GM19023 (cell line): ENCODE results near the gene IL17RE.
A peak's percentile ranks its signal among the peaks of the same experiment; 100 is the strongest.

Experiments used
- ATAC-seq: cut with Tn5 transposase; IDR thresholded peaks from one replicate; pipeline ENCODE4 v1.9.1; 2021; ENCODE audit warnings: mild to moderate bottlenecking, moderate library complexity; ENCODE audit not compliant: unreplicated experiment

Gene IL17RE

DNA sequence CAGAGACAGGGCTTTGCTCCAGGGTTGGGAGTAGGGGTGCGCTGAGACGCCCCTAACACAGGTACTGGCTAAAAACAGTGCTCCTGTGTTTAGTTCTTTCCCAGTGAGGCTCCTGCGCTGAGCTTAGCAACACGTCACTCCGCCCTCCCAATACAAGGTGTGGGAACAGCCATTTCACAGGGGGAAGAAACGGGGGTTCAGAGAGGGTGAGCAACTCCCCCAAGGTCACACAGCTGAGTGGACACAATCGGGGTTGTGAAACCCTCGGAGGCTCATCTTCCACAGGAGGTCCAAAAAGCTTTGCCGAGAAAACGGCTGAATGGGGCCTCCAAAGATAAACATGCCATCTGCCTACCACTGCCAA is 48.9 kb downstream of the IL17RE start:
- ATAC-seq: peak; percentile 20

DNA sequence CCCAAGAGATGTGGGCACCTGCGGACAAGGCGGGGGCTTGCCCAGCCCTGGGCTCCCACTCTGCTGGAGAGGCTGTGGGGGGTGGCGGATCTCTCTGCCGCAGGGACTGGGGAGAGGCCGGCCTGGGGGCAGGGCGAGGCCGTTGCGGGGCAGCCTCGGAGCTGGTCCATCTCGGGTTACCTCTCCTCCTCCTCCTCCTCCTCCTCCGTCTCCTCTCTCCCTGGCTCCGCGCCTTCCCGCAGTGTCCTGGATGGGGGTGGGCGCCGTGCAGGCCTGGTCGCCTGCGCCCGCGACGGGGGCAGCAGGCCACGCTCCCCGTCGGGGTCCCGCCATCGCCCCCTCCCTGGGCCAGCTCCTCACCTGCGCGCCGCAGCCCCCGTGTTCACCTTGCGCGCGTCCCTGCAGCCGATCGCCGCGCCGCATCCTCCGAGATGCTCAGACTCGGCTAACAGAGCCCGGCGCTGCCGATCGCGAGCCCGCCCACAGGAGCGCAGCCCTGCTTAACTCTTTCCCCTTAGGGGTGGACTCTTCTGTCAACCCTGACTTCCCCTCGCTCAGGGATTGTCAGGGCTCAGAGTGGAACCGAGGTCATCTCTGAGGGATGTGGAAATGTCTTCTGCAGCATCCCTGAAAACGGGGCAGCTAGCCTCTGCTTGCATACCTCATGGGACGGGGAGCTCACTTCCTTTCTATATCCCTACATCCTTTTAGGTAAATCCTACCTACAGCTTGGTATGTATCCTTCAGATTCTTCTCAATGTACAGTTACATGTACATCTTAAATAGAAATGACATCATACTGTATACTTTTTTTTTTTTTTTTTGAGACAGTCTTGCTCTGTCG is 49.5 kb downstream of the IL17RE start, which contains the start of gene PRRT3:
TSS of gene PRRT3 (minus strand) at position 447 of the 844 bp plus-strand sequence. CDS start 2,293 bp downstream, outside the sequence.
- peak; percentile 77 for ATAC-seq

DNA sequence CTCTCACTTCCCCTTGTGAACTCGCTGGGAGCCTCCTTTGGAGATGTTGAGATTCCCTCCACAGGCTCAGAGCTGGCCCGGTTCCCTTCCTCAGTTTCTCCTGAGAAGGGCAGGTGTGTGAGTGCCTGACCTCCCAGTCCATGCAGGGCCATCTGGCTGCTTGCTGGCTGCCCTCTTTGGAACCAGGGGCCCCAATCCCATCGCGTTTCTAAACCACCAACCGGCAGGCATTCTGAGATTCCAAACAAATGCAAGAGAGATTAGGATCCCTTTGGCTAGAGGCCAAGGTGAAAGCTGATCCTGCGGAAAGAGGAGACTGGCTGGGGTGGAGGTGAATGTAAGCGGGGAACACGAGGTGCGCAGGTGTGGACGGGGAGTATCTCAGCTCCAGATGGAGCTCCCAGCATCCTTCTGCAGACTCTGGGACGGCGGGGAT is 52.4 kb downstream of the IL17RE start:
- ATAC-seq: no peak

DNA sequence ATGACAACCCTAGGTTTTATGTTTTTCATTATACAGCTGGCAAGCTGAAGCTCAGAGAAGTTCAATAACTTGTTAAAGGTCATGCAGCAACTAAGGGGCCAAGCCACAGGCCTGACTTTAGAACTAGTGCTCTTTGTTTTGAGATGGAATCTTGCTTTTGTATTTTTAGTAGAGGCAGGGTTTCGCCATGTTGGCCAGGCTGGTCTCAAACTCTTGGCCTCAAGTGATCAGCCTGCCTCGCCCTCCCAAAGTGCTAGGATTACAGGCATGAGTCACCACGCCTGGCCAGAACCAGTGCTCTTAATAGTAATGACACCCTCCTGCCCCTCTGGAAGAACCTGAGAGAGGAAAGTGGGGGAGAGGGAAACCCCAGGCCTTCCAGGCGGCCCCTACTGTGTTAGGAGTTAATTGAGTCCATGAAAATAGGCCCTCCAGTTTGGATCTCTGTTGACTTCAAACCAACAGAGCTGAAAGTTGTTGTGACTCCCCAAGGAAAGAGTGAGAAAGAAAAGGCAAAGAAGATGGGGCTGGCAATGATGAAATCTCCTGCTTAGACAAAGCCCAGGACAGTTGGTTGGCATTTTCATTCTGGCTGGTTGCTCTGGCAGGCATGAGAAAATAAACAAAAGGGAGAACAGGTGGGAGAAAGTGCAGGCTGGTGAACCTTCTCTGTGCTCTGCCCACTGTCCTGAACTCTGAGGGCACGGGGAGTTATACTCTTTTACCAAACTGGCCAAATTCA is 53.1 kb downstream of the IL17RE start:
- ATAC-seq: no peak

DNA sequence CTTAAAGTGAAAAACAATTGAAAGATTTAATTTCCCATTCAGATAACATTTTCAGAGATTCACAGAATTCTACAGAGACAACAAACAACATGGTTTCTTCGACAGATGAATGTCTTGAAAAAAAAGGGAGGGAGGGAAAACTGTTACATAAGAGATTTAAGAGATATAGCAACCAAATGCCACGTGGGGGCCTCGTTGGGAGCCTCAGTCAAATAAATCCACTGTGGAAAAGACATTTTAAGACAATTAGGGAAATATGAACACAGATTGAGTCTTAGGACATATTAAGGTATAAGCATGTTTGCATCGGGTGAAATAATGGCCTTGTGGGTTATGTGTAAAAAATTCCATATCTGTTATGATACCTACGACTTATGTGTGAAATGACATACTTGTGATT is 54.6 kb downstream of the IL17RE start:
- ATAC-seq: no peak

DNA sequence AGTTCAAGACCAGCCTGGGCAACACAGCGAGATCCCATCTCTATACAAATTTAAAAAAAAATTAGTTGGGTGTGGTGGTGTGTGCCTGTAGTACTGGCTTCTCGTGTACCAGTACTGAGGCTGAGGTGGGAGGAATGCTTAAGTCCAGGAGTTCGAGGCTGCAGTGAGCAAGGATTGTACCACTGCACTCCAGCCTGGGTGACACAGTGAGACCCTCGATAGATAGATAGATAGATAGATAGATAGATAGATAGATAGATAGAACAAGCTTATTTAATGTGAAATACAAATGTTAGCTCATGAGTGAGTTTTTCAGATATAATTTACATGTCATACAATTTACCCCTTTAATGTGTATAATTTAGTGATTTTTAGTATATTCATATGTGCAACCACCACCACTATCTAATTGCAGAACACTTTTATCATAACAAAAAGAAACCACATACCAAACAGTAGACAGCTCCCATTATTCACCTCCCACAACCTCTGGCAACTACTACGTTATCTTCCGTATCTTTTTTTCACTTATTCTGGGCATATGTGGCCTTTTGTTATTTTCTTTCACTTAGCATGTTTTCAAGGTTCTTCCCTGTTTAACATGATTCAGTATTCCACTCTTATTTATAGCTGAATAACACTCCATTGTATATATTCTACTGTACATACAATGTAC is 62.7 kb downstream of the IL17RE start:
- ATAC-seq: no peak
